GM18861 (cell line): ENCODE data around the gene HORMAD2.
"Not testable (repeated sequence)": the region's sequence is repeated elsewhere in the genome, so short reads cannot be mapped to it uniquely, and the experiment has no call there.

ENCODE experiments used
- ATAC-seq: cut with Tn5 transposase; IDR thresholded peaks from one replicate; pipeline ENCODE4 v1.9.1; 2021; ENCODE audit not compliant: unreplicated experiment

HORMAD2 gene

DNA sequence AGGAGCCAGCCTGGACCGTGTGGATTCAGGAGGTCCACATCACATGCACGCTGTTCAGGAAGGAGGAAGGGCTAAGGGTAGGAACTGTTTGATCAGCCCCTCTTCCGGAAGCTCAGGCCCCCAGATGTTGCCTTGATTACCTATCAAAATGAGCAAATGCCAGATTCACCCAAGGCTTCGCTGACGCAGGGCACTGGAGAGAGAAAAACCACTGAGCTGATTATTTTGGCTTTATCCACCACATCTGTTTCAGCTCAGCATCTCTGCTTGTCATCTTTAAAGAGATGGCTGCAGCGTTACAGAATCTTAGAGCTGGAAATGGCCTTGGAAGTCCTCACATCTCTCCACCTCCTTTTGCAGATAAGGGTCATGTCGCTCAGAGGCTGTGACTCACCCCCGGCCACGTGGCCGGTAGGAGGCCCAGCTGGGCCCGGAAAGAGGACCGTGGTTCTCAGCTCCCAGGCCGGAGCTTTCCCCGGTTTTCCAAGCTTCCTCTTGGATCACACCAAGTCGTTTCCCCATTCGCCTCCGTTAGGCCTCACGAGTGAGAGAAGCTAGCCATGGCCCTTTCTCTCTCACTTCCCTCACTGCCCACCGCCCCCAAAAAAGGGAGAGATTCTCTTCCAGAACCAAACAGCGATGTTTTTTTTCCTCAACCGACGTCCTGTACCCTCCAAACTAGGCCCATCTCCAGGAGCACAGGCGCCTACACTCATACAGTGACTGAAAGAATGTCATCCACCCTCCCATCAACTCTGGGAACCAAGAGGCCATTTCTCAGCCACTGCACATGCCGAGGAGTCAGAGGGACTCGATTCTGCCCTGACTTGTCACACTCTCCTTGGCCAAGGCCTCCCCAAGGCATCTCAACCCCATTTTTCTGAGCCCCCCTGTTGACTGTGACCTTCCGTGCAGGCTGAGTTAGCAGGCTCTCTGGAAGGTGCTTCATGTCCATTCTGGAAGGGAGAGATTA, 128.7 kb downstream of the HORMAD2 start:
- no peak for ATAC-seq

DNA sequence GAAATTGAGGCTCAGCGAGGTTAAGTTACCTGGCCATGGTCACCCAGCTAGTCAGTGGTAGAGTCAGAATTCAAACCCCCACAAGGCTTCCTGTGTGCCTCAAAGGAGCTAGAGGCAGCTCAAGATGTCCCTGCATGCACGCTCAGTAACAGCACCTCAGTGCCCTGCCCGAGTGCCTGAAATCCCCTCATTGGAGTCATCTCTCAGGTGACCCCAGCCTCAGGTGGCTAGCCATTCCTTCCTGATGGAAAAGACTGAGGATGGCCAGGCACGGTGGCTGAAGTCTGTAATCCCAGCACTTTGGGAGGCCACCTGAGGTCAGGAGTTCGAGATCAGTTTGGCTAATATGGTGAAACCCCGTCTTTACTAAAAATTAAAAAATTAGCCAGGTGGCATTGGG, 129.4 kb downstream of the HORMAD2 start:
- no peak for ATAC-seq

DNA sequence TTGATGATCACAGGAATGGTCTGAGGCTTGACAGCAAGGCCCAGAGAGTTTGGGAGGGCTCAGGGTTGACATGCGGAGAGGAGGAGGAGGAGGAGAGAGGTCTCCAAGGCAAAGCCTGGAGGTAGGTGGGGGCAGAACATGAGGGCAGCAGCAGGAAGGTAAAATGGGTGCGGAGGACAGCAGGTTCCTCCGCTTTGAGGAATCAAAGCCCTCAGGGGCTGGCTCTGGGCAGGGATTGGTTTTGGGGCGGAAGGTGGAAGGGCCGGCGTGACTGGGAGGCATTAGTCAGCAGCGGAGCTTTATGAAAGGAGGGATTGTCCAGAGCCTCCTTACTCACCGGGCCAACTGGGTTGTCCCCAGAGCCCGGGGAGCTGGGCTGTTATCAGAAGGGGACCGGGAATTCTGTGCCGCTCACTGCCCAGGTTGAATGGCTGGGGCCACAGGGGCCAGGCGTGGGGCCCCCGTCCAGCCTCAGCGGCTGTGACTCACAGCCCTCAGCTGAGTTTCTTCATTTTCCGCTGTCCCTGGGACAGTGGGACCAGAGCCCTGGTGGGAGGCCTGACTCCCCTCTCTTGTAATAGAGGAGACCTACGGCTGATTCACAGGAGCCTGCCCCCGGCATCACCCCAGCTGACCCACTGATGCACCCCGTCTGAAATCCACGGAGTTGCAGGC, 130.1 kb downstream of the HORMAD2 start:
- ATAC-seq, result no peak

DNA sequence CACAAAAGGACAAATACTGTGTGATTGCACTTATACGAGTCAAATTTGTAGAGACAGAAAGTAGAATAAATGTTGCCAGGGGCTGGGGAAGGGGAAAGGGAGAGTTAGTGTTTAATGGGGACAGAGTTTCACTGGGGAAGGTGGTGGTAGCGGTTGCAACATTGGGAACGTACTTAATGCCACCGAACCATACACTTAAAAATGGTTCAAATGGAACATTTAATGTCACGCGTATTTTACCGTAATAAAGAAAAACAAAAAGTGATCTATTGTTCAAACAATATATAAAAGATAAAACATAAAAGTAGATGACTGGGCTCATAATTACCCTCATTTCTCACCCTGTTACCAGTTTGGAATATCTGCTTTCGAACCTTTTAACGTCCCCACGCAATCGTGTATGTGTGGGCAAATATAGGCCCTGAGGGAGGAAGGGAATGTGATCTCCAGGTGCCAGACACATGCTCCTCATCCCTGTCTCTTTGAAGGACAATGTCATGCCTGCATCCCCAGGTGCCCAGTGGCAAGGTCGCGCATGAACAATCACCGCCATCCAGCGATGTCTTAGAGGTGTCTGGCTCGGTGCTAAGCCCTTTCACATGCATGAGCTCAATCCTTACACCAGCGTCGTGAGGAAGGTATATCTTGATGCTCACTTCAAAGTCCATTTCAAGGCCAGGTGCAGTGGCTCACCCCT, 131.0 kb downstream of the HORMAD2 start:
- ATAC-seq, result no peak

DNA sequence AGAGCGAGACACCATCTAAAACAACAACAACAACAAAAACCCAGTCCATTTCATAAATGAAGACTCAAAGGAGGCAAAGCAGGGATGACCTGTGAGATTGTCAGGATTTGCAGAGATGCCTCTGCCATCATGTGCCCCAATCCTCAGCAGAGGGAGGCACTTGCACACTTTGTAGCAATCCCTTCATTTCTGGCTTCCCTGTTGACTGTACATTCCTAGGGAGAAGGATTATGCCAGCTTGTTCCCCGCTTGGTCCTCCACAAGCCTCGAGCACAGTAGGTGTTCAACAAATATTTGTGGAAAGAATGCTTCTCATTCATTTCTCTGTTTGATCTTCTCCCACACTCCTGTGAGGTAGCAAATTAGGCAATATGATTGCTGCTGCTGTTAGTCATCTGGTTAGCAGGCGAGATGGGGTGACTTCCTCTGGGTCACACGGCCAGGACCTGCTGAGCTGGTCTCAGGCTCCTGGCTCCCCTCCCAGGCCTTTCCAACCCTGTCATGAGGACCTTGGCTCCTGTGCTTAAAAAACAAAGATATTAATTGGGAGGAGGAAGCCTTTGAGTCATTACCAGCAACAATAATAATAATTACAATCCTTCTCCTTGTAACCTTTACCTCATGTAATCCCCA, 132.2 kb downstream of the HORMAD2 start:
- ATAC-seq, result no peak

DNA sequence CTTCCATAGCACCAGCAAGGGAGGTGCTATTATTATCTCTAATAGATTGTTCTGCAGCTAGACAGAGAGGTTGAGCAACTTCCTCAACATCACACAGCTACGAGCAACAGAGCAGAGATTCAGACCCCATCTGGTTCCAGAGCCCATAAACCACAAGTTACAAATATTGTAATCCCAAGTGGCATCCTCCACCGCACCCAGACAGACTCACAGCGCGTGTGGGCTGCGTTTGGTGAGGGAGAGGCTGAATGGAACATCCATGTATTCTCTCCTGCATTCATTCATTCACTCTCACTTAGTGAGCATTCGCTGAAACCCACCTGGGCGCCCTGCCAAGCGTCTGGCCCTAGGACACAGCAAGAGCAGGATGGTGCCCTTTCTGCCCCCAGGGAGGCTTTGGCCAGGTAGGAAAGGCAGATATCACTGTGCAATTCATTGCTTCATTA, 132.8 kb downstream of the HORMAD2 start:
- no peak for ATAC-seq

DNA sequence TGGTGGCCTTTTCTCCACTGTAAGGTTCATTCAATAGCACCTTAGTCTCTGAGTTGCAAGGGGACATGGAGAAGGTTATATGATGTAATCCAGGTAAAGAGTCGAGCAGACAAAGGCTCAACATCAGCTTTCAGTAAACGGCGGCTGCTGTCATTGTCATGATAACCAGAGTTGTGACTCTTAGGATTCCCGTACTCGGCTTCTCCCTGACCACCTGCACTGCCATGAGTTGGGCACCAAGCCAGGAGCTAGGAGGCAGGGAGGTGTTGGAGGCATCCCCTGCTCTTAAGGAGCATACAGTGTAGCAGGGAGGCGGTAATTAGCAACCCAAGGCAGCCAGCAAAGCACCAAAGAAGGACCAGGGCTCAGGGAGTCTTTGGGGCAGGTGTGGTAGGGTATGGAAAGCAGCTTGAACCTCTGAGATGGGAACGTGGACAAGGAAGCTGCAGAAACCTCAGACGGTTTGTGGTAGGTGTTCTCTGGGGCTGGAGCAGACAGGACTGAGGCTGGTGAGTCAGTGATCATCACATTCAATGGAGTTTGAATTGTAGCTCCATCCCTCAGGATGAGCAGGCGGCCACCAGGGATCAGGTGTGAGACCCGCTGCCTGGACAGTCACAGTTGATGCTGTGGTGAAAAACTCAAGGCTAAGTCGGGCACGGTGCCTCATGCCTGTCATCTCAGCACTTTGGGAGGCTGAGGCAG, 134.6 kb downstream of the HORMAD2 start:
- ATAC-seq, result no peak

DNA sequence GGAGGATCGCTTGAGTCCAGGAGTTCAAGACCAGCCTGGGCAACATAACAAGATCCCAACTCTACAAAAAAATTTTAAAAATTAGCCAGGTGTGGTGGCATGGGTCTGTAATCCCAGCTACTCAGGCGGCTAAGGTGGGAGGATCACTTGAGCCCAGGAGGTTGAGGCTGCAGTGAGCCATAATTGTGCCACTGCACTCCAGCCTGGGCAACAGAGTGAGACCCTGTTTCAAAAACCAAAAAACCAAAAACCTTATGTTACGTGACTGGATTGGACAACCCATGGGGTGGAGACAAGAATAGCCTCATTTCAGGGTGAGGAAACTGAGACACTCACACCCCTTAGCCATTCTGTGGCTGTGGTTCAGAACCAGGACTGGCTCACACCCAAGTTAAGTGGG, 136.0 kb downstream of the HORMAD2 start:
- ATAC-seq, result not testable (repeated sequence)

DNA sequence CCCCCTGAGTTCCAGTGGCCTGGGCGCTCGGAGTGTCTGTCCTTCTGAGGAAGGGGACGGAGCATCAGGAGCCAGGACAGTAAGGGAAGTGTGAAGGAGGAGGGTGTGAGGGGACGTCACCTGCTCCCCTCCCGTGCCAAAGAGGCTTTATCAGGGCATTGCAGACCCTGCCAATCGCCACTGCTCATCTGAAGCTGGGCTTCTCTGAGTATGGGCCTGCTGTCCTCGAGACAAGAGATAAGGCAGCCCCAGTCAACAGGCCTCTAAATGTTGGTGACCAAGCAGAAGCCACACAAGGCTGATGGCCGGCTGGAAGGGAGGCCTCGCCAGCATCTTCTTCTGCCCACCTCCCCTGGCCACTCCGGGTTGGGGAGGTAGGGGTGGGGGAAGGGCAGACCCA, 136.4 kb downstream of the HORMAD2 start:
- no peak for ATAC-seq

DNA sequence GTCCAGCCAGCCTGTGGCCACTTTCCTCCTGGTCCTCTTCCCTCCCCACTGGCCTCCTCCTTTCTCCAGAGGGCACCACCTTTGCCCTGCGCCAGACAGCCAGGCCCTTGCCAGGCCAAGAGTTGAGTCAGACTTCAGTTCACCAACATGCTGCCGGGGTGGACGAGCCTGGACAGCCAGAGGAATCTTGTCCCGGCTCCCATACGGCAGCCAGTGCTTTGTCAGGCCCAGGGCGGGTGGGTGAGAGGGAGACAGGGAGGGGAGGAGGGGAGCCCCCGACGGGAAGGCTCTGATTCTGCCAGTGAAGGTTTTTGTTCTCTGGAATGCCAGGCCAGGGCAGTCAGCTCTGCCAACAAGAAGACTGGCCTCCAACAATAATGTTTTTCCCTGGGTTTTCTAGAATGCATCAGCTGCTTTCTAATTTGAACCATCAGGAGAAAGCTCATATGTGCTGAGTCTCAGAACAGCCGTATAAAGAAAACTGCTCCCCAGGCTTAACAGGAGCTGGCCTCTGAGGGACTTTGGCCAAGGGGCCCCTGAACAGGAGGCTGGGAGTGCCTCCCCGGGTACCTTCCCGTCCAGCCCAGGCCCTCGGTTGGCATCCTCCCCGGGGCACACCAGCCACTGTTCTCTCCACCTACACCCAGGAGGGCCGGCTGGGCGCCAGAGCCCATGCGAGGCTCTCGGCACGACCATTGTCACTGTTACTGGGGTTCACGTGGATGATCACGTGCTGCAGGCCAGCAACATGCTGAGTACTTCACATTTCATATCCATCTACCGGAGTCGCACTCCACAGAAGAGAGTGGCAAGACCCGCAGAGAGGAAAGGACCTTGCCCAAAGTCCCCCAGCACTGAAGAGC, 137.7 kb downstream of the HORMAD2 start:
- ATAC-seq, result no peak

DNA sequence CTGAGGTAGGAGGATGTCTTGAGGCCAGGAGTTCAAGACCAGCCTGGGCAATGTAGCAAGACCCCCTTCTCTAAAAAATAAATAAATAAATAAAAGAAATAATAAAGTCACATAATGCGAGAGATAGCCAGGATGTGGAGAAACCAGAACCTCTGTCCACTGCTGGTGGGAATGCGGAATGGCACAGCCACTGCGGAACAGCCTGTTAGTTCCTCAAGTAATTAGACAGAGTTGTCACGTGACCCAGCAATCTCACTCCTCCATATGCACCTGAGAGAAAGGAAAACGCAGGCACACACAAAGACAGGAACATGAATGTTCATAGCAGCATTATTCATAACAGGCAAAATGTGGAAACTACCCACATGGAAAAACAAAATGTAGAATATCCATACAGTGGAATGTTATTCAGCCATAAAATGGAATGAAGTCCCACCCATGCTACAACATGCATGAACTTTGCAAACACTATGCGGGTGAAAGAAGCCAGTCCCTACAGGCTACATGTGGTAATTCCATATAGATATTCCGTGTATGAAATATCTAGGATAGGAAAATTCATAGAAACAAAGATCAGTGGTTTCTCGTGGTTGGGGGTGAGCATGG, 138.9 kb downstream of the HORMAD2 start:
- no peak for ATAC-seq

DNA sequence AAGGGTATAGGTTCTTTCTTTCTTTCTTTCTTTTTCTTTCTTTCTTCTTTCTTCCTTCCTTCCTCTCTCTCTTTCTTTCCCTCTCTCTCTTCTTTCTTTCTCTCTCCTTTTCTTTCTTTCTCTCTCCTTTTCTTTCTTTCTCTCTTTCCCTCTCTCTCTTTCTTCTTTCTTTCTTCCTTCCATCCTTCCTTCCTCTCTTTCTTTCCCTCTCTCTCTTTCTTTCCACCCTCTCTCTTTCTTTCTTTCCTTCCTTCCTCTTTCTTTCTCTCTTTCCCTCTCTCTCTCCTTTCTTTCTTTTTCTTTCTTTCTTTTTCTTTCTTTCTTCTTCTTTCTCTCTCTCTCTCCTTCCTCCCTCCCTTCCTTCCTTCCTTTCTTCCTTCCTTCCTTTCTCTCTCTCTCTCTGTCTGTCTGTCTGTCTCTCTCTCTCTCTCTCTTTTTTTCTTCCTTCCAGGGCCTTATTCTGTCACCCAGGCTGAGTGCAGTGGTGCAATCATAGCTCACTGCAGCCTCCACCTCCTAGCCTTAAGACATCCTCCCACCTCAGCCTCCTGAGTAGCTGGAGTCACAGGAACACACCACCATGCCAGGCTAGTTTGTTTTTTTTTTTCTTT, 139.5 kb downstream of the HORMAD2 start:
- no peak for ATAC-seq

DNA sequence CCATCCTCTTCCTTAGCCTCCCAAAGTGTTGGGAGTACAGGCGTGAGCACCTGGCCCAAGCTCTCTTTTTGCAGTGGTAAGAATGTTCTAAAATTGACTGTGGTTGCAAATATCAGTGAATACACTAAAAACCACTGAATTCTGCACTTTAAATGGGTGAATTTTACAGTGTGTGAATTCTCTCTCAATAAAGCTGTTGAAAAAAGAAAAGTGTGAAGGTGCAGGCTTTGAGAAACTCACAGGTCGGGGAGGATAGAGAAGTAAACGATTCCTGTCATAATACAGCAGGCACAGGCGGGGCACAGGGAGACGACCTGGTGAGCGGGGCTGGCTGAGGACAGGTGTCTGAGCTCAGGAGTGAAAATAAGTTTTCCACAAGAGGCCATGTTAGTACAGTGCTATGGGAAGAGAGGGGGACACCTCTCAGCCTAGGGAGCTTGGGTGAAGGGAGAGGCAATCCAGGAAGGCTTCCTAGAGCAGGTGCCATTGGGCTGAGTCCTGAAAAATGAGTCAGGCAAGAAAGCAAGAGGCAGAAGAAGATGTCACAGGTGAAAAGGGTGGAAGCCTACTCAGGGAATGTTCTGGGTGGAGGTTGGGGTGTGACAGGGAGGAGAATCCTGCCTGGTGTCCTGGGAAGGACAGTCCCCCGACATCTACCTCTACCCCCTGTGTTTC, 140.2 kb downstream of the HORMAD2 start:
- no peak for ATAC-seq

DNA sequence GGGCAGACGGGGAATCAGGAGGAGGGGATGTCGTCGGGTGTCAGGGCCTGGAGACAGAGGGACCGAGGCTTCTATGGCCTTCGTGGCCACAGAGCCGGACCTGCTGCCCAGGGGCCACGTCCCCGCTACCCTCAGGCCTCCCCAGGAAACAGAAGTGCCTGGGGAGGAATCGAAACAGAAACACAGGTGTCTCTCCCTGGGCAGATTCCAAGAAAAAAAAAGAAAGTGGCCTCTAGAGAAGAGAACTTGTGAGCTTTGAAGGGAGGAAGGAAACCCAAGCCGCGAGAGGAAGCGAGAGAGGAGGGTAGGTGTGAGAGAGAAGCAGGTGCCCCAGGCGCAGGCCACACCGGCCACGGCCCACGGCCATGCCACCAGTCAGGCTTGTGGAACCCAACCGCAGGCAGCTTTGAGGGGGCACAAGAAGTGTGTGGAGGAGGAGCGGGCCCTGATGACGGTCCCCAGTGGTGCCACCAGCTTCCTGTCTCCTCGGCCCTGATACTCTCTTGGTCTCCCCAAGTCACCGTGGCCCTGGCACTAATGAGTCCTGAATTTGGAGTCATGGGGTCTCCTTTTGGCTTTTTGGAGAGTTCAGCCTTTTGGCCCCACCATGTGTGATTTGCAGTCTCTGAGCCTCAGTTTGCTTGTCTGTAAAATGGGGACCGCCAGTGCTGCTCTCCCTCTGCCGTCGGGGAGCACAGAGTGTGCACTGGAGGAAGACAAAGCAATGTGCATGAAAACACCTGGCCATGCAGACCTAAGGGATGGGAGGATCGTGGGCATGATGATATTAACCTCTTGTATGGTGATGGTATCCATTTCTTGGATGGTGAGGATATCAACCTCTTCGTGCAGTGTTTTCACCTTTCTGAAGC, 141.1 kb downstream of the HORMAD2 start:
- no peak for ATAC-seq

DNA sequence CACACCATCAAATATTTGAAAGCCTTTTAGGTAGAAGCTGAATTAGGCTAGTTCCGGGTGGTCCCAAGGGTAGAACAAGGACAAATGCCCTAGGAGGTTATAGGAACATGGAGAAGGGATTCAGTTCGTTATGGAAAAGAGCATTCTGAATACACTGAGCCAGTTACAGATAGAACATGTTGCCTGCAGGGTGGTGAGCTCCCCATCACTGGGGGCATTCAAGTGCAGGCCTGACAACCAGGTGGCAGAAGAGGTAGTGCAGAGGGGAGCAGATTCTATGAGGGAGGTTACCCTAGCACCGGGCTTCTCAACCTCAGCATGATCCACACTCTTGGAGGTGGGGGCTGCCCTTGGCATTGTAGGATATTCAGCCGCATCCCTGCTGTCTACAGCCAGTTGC, 142.1 kb downstream of the HORMAD2 start:
- ATAC-seq, result no peak

DNA sequence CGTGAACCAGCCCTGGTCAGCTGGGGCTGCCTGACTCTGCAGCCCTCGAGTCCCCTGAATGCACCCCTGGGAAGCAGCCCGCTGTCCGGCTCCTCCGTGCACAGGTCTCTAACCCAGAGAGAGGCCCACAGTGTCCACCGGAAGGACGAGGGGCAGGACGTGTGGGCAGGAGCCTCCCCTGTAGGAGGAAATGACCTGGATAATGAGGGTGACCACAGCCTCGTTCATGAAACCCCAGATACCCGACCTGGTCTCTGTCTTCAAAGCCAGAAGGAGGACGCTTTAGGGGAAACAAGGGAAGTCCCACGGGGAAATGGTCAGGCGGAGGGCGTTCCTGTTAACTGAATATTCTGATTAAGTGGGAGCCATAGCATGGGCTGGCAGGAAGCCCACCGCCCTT, 143.0 kb downstream of the HORMAD2 start:
- ATAC-seq, result no peak

DNA sequence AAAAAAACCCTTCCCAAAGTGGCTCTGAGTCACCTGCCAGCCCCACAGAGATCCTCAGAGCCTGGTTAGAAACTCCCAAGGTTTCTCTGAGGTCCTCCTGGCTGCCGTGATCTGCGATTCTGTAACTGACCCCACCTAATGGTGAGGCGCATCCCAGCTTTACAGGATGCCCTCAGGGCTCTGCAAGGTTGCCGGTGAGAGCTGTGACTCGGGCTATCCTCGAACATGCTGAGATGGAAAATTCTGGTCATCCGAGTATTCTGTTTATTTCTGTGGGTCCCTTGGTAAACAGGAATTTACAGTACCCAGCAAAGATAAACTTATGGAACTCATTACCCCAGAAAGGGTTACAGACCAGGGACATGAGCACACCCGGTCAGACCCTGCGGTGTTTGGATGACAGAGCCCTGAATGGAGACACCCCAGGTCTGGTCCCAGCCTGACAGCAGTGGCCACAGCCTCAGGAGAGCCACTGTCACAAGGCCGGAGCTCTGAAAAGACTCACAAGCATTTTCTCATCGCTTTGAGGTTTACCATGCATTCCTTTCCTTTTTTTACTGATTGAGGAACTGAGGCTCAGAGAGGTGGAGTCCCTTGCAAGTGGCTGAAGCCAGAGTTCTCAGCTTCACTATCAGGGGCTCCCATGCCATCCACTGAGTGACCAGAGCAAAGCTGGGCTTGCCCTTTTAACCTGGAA, 144.0 kb downstream of the HORMAD2 start:
- ATAC-seq, result no peak
